Fibroblast of skin of abdomen (primary cell): ENCODE data around the gene ABCC5.
"Not testable (repeated sequence)": the region's sequence is repeated elsewhere in the genome, so short reads cannot be mapped to it uniquely, and the experiment has no call there.

Experiments
- DNase-seq: peaks from one replicate; pipeline ENCODE4 v3.0.0-alpha.2; 2013

The ABCC5 gene

DNA sequence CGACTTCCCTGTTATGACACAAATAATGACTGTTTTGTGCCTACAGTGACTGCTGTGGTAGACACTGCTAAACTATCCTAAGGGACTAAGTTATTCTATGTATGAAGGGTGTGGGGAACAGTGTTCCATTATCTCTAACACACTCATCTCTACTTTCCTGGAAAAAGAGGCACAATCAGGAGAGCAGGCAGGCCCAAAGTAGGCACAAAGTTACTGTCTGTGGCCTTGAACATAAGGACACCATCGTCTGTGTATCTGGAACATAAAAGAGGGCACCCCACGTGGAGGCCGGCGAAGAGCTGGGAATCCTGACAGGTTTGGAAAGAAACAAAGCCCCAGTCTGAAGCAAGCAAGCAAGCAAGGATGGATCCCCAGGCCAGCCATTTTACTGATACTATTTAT, 1.5 kb downstream of the ABCC5 start:
- DNase-seq, result no peak

DNA sequence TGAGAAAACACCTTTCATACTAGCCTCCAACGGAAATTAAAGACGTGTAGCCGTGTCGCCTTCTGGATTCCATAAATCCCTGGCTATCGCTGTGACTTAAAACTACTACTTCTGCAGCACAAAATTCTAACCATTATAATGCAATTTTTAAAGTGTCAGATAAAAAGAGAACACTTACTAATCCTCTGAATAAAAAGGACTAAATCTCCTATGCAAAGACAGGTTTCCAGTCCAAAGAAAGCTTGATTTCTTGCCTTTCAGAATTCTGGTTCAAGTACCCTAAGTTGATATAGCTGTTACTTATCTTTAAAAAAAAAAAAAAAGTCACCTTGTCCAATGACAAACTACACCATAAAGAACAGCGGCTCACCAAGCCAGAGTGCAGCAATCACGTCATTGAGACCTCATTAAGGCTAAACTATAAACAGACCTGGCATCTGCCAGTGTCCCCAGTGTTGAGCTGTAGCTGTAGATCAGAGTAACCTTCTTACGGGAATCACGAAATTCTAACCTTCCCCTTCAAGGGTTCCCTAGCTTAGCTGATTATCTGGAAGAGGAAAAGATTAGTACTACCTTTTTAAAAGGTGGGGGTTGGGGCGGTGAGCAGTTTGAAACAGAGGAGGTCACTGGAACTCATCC, 2.2 kb downstream of the ABCC5 start:
- DNase-seq, result no peak

DNA sequence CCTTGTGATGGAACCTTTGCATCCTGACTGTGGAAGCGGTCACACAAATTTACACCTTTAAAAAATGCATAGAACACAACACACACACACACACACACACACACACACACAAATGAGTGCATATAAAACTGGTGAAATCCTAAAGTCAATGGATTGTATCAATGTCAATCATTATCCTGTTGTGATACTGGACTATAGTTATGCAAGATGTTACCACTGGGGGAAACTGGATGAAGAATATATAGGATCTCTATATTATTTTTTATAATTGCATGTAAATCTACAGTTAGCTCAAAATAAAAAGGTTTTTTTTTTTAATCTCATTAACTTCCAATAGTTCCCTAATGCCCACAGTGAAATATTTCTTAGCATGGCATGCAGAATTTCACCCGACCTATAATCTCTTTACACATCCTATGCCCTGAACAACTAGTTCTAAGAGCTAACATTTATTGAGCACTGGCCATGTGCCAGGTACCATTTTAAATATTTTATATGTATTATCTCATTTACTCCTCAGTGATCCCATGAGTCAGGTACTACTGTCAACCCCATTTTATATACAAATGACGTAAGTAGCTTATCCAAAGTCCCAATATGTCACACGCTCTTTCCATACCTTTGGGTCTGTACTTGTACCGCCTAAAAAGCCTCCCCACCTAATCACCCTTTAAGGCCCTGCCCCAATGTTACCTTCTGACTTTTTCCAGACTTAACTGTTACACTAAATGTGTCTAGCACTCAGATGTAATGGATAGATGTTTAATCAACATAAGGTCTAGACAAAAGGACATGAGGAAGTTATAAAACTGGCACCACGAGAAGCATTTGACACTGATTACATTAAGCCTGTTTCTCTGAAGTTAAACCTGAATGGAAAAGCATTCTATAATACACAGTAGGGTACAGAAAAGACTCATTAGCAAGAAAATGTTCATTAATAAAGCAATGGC, 5.5 kb downstream of the ABCC5 start:
- no peak for DNase-seq

- no peak for DNase-seq
Measured at GRCh38 chr3:184011230-184011876, 6.3 kb downstream of the ABCC5 start.

DNA sequence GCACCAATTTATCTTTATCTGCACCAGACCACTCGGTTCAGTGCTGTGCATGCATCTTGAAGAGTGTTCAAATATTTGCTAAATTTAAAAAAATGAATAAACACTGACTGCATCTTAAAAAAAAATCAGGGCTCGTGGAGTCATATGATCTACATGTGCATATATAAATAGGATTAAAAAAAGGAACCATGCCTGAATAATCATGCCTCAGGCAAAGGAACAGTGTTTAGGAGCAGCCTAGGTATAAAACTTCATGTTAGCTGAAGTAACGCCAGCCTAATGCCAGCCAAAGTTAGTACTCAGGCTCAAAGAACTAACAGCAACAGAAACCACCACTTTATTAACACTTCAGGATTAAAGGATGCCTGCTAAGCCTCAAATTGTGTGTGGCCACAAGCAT, 9.5 kb downstream of the ABCC5 start:
- no peak for DNase-seq

DNA sequence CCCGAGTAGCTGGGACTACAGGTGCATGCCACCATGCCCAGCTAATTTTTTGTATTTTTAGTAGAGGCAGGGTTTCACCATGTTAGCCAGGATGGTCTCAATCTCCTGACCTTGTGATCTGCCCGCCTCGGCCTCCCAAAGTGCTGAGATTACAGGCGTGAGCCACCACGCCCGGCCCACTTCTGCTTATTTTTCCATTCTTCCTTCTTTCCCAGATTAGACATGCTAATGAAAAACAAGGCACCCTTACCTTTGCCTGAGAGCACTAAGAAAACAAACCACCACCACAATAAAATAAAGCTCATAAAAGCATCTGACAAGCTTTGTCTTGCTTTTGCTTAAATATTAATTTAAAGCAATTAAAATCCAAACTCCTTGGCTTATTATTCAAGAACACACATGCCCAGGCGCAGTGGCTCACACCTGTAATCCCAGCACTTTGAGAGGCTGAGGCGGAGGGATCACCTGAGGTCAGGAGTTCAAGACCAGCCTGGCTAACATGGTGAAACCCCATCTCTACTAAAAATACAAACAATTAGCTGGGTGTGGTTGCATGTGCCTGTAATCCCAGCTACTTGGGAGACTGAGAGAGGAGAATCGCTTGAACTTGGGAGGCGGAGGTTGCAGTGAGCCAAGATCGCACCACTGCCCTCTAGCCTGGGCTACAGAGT, 10.4 kb downstream of the ABCC5 start:
- not testable (repeated sequence) for DNase-seq

GRCh38 chr3:184005941-184006507, 11.7 kb downstream of the ABCC5 start:
- peak; percentile 40 for DNase-seq

- DNase-seq, result no peak
Measured at GRCh38 chr3:184004476-184004875, 13.2 kb downstream of the ABCC5 start.

- DNase-seq, result peak; percentile 85
Measured at GRCh38 chr3:184003187-184003967, 14.3 kb downstream of the ABCC5 start.

DNA sequence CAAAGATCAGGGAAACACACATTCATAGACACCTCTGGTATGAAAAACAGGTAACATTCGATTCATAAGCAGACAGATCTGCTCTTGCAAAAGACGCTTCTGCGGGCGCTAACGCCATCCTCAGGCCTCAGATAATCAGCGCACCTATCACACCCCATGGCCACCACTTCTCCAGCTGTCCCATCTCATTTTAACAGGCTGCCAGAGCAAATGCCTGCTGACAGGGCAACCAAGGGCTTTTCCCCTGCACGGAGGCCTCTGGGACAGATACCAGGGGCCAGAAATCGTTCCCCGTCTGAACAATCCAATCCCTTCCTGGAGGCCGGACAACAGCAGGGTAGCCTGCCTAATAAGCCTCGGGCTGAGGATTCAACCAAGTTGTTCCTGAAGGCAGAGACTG, 15.2 kb downstream of the ABCC5 start:
- DNase-seq, result no peak

DNA sequence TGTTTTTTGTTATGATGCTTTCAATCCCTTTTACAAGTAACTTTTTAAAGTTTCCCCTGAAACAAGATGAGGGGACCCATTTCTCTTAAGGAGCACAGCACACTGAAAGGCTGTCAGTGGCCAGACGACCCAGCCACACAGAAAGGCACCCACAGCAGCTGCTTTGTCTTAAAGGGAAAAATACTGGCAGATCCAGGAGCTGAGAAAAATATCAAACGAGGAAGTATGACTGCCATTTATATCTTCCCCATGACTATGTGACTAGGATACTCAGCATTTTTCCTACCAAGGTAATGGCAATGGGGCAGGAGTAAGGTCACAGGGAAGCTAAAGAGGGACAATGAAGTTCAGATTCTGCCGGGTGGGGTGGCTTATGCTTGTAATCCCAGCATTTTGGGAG, 15.9 kb downstream of the ABCC5 start:
- no peak for DNase-seq

DNA sequence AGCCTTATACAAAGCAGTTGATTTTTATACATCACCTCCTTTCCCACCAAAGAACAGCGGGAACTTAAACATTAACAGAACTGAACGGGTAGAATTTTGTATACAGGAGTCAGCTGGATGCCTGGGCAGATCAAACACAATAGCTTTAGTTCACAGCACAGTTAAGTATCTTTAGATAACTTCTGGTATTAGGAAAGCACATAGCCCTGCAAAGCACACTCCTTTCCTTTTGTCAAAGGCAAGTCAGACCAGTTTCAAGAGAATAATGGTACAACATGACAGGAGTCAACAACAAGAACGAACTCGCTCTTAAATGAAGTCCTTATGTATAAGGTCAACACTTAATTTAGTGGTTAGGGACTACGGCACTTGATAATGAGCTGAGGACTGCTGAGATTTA, 26.3 kb downstream of the ABCC5 start:
- DNase-seq, result no peak

GRCh38 chr3:183988216-183988790, 29.4 kb downstream of the ABCC5 start:
- DNase-seq, result peak; percentile 68

DNA sequence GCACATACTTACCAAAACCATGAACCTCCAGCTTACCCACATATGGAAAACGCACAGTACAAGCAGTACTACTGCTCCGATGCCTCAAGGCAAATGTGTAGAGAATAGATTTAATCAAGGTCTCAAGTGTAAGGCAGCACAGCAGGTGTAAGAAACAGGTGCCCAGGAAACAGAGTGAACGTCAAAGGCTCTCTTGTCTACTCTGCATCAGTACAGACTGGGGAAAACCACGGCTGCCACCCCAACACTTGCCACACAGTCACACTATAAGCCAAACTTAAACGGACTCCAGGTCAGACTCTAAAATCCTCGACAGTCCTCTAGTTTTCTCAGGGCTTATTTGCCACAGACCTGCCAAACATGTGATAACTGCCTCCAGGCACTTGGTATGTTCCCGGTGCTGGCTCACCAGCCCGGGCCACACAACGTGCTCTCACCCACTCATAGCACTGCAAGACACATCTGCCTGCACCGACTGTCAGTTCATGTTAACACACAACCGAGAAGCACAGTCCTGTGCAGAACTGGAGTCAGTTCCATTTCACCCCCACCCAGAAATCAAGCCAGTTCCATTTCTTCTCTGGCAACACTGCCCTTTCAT, 30.6 kb downstream of the ABCC5 start:
- DNase-seq, result no peak

- no peak for DNase-seq
Measured at GRCh38 chr3:183984749-183985729, 32.6 kb downstream of the ABCC5 start.

DNA sequence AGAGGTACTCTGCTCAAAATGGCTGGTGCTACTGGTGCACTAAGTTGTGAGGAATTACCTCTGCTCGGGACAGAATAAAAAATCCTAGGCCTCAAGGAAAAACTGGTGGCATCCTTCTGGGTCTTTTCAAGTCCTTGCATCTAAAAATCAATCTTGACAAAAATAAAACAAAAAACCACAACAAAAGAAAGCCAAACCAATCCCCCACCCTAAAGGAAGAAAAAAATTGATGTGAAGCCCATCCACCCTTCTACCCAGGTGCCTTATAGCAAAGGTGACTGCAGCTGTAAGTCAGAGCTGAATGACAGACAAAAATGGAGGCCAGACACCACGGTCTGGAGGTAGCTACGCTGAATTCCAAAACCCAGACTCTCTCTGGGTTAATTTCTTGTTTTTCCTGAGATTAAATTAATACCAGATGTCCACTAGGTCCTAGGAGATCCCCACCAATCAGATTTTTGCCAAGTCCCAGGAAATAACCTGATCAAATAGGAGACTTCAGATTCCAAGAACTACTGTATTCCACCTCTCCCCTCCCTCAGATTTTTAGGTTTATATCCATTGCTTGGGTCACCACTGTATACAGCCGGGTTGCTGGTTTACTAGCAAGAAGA, 33.5 kb downstream of the ABCC5 start:
- peak; percentile 55 for DNase-seq

GRCh38 chr3:183981990-183982644, 35.6 kb downstream of the ABCC5 start:
- no peak for DNase-seq

DNA sequence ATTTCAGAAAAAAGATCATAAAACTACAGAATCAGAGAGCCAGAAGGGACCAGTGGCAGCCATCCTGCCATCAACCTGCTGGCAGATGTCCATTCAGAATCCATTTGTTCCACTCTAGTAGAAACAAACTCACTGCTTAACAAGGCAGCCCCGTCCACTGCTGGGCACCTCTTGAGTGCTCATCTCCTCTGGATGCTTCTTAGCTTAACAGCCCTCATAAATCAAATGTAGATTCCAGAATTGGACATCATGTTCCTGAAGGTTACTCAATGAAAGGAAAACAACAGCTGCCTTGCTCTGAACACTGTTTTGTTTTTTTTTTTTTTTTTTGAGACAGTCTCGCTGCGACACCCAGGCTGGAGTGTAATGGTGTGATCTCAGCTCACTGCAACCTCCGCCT, 37.3 kb downstream of the ABCC5 start:
- DNase-seq, result no peak
